ENCODE measurements around the gene TAPBPL.
A peak's percentile ranks its signal among the peaks of the same experiment; 100 is the strongest.
"Not testable (repeated sequence)": the region's sequence is repeated elsewhere in the genome, so short reads cannot be mapped to it uniquely, and the experiment has no call there.

The TAPBPL gene

DNA sequence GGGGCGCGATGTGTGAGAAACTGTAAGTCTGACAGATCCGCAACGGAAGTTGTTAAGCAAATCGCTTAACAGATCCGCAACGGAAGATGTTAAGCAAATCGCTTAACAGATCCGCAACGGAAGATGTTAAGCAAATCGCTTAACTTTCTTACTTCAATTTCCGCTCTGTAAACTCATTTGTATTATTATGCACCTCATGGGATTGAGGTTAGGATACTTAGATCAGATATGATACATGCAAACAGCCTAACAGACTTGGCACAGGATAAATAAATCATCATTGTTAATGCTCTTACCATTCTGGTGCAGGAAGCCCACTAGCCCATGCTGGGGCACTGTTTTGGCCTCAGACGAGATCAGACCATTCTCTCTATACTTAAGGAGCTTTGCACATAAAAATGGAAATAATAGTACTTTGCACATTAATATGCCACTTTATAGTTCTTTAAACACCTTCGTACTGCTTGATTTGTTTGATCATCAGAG lies 42.5 kb downstream of the TAPBPL start:
- no peak for DNase-seq
- TF ChIP-seq, protein P1, sequence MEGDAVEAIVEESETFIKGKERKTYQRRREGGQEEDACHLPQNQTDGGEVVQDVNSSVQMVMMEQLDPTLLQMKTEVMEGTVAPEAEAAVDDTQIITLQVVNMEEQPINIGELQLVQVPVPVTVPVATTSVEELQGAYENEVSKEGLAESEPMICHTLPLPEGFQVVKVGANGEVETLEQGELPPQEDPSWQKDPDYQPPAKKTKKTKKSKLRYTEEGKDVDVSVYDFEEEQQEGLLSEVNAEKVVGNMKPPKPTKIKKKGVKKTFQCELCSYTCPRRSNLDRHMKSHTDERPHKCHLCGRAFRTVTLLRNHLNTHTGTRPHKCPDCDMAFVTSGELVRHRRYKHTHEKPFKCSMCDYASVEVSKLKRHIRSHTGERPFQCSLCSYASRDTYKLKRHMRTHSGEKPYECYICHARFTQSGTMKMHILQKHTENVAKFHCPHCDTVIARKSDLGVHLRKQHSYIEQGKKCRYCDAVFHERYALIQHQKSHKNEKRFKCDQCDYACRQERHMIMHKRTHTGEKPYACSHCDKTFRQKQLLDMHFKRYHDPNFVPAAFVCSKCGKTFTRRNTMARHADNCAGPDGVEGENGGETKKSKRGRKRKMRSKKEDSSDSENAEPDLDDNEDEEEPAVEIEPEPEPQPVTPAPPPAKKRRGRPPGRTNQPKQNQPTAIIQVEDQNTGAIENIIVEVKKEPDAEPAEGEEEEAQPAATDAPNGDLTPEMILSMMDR (IDR thresholded peaks at IDR 0.05; ENCODE audit: borderline replicate concordance, extremely low read depth, low read length, poor library complexity, severe bottlenecking), result peak; percentile 39
- no peak for TF ChIP-seq EZH2 (IDR thresholded peaks at IDR 0.05; ENCODE audit: borderline replicate concordance, low read depth, low read length, severe bottlenecking)
- Histone ChIP-seq H3K36me3 (ENCODE audit: insufficient read depth, low read length) (peaks cover 40% of the 10 kb centered on the region), H3K4me3 (ENCODE audit: low read depth in 1 of 2, low read length in 2 of 2) (peak overlapping the region; percentile 39 to 75; a peak in 3 of 4 replicates), H3K4me2 (ENCODE audit: insufficient read depth, low read length) (peak overlapping the region; percentile 72), H3K27ac (ENCODE audit: low read length) (peak overlapping the region; percentile 91), H3K9ac (ENCODE audit: low read depth, low read length) (peak overlapping the region; percentile 94), H3K27me3 (ENCODE audit: insufficient read depth, low read length, poor library complexity) (no peaks in the 10 kb centered on the region), H3K9me3 (ENCODE audit: insufficient read depth, low read length, severe bottlenecking) (no peaks in the 10 kb centered on the region), H3K79me2 (ENCODE audit: insufficient read depth, low read length) (peaks cover 59% of the 10 kb centered on the region), H2AFZ (ENCODE audit: low read depth, low read length) (peak overlapping the region; percentile 68), H3K4me1 (ENCODE audit: insufficient read depth, low read length) (peaks cover 44% of the 10 kb centered on the region), H4K20me1 (ENCODE audit: insufficient read depth, low read length) (no peaks in the 10 kb centered on the region)
- ATAC-seq (ENCODE audit: insufficient read depth, low read depth), result peak; percentile 53

DNA sequence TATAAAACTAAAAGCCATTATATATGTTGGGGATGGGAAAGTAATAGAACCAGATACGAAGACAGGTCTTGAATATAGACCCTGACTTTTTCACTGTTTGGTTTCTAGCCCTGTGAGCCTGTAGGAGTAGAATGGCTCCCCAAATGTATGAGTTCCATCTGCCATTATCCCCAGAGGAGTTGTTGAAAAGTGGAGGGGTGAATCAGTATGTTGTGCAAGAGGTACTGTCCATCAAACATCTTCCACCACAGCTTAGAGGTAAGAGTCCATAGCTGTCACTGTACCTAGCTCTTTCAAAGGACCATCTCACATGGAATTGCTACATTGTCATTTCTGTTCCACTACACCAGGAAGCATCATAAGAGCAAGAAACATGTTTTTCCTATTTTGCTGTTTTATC lies 43.1 kb downstream of the TAPBPL start:
- TF ChIP-seq EZH2 (IDR thresholded peaks at IDR 0.05; ENCODE audit: borderline replicate concordance, low read depth, low read length, severe bottlenecking), result no peak
- TF ChIP-seq, protein P1 (IDR thresholded peaks at IDR 0.05; ENCODE audit: borderline replicate concordance, extremely low read depth, low read length, poor library complexity, severe bottlenecking), result no peak
- no peak for DNase-seq
- H3K9me3 ChIP-seq (ENCODE audit: insufficient read depth, low read length, severe bottlenecking), result no peaks in the 10 kb centered on the region
- no peak overlapping the region for H2AFZ ChIP-seq (ENCODE audit: low read depth, low read length)
- H3K4me1 ChIP-seq (ENCODE audit: insufficient read depth, low read length), result peaks cover 44% of the 10 kb centered on the region
- peak overlapping the region; percentile 94 for H3K9ac ChIP-seq (ENCODE audit: low read depth, low read length)
- H3K27ac ChIP-seq (ENCODE audit: low read length), result peak overlapping the region; percentile 91
- no peak for ATAC-seq (ENCODE audit: insufficient read depth, low read depth)
- H3K27me3 ChIP-seq (ENCODE audit: insufficient read depth, low read length, poor library complexity), result no peaks in the 10 kb centered on the region
- peaks cover 64% of the 10 kb centered on the region for H3K79me2 ChIP-seq (ENCODE audit: insufficient read depth, low read length)
- H3K4me3 ChIP-seq (ENCODE audit: low read depth in 1 of 2, low read length in 2 of 2), result peak overlapping the region; percentile 39 to 75; a peak in 3 of 4 replicates
- peak overlapping the region; percentile 72 for H3K4me2 ChIP-seq (ENCODE audit: insufficient read depth, low read length)
- no peaks in the 10 kb centered on the region for H4K20me1 ChIP-seq (ENCODE audit: insufficient read depth, low read length)
- H3K36me3 ChIP-seq (ENCODE audit: insufficient read depth, low read length), result peaks cover 46% of the 10 kb centered on the region

DNA sequence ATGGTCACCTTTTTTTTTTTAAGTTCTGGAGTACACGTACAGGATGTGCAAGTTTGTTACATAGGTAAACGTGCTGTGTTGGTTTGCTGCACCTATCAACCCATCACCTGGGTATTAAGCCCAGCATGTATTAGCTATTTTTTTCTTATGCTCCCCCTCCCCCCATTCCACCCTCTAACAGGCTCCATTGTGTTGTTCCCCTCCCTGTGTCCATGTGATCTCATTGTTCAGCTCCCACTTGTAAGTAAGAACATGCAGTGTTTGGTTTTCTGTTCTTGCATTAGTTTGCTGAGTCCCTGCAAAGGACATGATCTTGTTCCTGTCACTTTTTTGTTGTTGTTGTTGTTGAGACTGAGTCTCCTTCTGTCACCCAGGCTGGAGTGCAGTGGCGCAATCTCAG lies 45.4 kb downstream of the TAPBPL start:
- not testable (repeated sequence) for H3K9ac ChIP-seq (ENCODE audit: low read depth, low read length); H3K27ac ChIP-seq (ENCODE audit: low read length); H3K4me3 ChIP-seq (ENCODE audit: low read depth in 1 of 2, low read length in 2 of 2); H3K27me3 ChIP-seq (ENCODE audit: insufficient read depth, low read length, poor library complexity); H3K9me3 ChIP-seq (ENCODE audit: insufficient read depth, low read length, severe bottlenecking); H4K20me1 ChIP-seq (ENCODE audit: insufficient read depth, low read length); H2AFZ ChIP-seq (ENCODE audit: low read depth, low read length); ATAC-seq (ENCODE audit: insufficient read depth, low read depth); DNase-seq
- peak overlapping the region; percentile 19; the same call in 1 of the 2 replicates for H3K4me2 ChIP-seq (ENCODE audit: insufficient read depth, low read length)
- H3K4me1 ChIP-seq (ENCODE audit: insufficient read depth, low read length), result peaks cover 38% of the 10 kb centered on the region
- peaks cover 80% of the 10 kb centered on the region for H3K79me2 ChIP-seq (ENCODE audit: insufficient read depth, low read length)
- H3K36me3 ChIP-seq (ENCODE audit: insufficient read depth, low read length), result peaks cover 57% of the 10 kb centered on the region

DNA sequence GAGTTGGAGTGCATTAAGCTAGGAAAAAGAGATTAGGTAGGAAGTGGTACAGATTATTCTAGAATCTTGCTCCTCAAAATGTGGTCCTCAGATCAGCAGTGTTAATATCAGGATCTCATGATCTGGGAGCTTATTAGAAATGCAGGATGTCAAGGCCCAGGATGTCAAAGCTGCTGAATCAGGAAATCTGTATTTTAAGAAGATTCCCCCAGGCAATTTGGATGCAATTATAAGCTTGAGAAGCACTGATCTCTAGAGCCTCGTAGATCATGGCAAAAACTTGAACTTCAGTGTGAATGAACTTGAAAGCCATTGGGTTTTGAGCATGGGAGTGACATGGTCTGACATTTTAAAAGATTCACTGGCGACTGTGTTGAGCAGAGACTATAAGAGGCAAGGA lies 48.6 kb downstream of the TAPBPL start:
- peaks cover 20% of the 10 kb centered on the region for H3K4me1 ChIP-seq (ENCODE audit: insufficient read depth, low read length)
- no peak for ATAC-seq (ENCODE audit: insufficient read depth, low read depth)
- no peak overlapping the region for H3K4me2 ChIP-seq (ENCODE audit: insufficient read depth, low read length)
- H4K20me1 ChIP-seq (ENCODE audit: insufficient read depth, low read length), result 0 out of 2 replicates have a peak, but pooled peaks cover 4% of the 10 kb centered on the region
- H3K9ac ChIP-seq (ENCODE audit: low read depth, low read length), result no peak overlapping the region
- DNase-seq, result no peak
- TF ChIP-seq, protein P1 (IDR thresholded peaks at IDR 0.05; ENCODE audit: borderline replicate concordance, extremely low read depth, low read length, poor library complexity, severe bottlenecking), result no peak
- H3K4me3 ChIP-seq (ENCODE audit: low read depth in 1 of 2, low read length in 2 of 2), result no peak overlapping the region
- H3K9me3 ChIP-seq (ENCODE audit: insufficient read depth, low read length, severe bottlenecking), result no peaks in the 10 kb centered on the region
- peaks cover 87% of the 10 kb centered on the region for H3K79me2 ChIP-seq (ENCODE audit: insufficient read depth, low read length)
- peaks cover 59% of the 10 kb centered on the region for H3K36me3 ChIP-seq (ENCODE audit: insufficient read depth, low read length)
- H2AFZ ChIP-seq (ENCODE audit: low read depth, low read length), result no peak overlapping the region
- no peak overlapping the region for H3K27ac ChIP-seq (ENCODE audit: low read length)
- no peaks in the 10 kb centered on the region for H3K27me3 ChIP-seq (ENCODE audit: insufficient read depth, low read length, poor library complexity)

Measured in DND-41 (cell line).